HG02852 (cell line): Measurements from ENCODE around the gene STRADA.
"Not testable (repeated sequence)": the region's sequence is repeated elsewhere in the genome, so short reads cannot be mapped to it uniquely, and the experiment has no call there.

ENCODE experiments used
- ATAC-seq: cut with Tn5 transposase; IDR thresholded peaks from one replicate; pipeline ENCODE4 v1.9.1; 2021; ENCODE audit warnings: mild to moderate bottlenecking, moderate library complexity; ENCODE audit not compliant: unreplicated experiment

The STRADA gene

DNA sequence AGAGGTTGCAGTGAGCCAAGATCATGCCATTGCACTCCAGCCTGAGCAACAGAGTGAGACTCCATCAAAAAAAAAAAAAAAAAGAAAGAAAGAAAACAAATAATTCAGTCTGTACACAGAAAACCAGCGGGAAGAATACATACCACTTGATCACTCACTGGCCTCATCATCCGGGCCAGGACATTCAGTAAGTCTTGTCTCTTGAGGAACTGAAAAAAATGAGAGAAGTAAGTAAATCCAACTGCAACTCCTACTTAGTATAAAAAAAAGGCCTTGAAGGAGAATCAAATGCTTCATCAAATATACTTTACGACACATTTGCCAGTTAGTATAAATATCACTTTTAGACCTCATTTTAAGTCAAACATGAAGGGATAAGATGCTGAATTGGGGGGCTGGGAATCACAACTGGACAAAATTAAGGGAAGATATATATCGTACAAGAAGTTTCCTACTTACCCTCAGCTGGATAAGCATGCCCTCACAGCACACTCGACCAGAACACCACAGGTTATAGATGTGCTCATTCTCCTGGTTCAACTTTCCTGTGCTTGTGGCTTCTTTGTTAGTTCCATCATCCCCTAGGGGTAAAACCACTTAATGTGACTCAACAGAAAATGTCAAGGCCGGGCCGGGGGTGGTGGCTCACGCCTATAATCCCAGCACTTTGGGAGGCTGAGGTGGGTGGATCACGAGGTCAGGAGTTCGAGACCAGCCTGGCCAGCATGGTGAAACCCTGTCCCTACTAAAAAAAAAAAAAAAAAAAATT lies 19.4 kb upstream of the STRADA start:
- no peak for ATAC-seq

DNA sequence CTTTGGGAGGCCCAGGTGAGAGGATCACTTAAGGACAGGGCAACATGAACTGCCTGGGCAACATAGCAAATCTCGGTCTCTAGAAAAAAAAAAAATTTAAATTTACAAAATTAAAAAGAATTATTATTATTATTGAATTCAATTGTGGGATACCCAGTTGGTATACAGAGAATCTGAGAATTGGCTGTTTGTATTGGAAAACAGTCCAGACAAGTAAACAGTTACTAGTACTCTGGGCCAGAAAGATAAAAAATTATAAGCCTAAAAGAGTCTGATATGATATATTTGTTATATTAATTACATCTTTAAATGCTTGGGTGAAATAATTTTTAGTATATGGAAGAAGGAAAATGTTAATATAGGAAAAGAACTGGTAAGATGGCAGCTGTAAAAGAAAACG lies 16.8 kb upstream of the STRADA start:
- ATAC-seq: no peak

- no peak for ATAC-seq
Observed at GRCh38 chr17:63754046-63754445, 12.4 kb upstream of the STRADA start.

DNA sequence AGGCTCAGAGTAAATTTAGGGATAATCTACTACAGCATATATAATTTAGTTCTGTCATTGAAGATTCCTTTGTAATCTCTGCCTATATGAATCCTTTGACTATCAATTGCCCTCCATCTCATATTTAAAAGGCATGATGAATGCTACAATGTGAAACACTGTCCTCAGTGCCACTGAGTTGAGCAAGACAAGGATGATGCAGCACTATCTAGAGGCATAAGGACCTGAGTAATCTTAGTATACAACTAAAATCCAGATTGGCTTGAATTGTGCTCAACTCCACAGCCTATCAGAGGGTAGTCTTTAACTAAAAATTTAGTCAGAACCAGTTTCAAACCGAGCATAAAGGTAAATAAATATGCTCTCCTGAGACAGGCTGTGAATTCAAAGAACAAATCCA lies 11.6 kb upstream of the STRADA start:
- no peak for ATAC-seq

DNA sequence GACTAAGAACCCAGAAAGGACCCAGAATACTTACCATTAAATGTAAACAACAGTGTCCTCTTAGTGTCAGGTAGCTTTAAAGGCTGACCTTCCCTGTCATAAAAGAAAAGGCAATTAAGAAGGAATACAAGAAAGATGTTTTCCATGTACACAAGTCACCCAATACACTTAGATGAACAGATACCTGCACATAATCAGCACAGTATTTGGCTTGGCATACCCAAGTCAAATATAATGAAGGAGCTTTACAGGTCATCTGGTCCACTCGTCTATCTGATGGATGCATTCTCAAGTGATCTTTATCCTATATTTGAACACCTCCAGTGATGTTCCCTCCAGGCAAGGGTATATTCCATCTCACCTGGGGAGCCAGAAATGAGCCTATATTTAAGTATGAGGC lies 11.1 kb upstream of the STRADA start:
- ATAC-seq: no peak

- no peak for ATAC-seq
Observed at GRCh38 chr17:63751806-63752205, 10.2 kb upstream of the STRADA start.

- no peak for ATAC-seq
Observed at GRCh38 chr17:63741143-63741407, 524 bp downstream of the STRADA start.

- ATAC-seq: no peak
Observed at GRCh38 chr17:63740464-63741142, 996 bp downstream of the STRADA start.

- ATAC-seq: no peak
Observed at GRCh38 chr17:63735691-63736090, 5.9 kb downstream of the STRADA start.

DNA sequence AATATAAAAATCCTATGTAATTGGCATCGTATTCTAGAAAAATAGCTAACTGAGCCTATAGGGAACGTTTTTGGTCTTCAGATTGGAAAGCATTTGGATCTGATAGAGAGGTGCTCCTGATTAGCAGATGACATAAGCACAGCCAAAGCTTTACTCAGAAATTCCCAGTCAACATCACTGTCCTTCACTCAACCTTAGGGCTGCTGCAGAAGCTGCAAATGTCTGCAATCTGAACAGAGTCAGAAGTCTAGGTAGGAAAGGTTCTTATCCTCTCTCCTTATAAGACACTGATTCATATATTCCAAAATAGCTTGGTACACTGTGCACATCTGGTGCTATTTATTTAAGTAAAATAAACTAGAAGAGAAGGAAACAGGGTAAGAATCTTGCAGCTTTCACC lies 19.2 kb downstream of the STRADA start:
- ATAC-seq: no peak

GRCh38 chr17:63720194-63720593 lies 21.4 kb downstream of the STRADA start:
- ATAC-seq: not testable (repeated sequence)

GRCh38 chr17:63718988-63719387 lies 22.6 kb downstream of the STRADA start:
- ATAC-seq: no peak

- ATAC-seq: no peak
Observed at GRCh38 chr17:63716426-63716825, 25.2 kb downstream of the STRADA start.

- no peak for ATAC-seq
Observed at GRCh38 chr17:63714550-63715277, 26.9 kb downstream of the STRADA start.

- no peak for ATAC-seq
Observed at GRCh38 chr17:63709110-63709509, 32.5 kb downstream of the STRADA start.

DNA sequence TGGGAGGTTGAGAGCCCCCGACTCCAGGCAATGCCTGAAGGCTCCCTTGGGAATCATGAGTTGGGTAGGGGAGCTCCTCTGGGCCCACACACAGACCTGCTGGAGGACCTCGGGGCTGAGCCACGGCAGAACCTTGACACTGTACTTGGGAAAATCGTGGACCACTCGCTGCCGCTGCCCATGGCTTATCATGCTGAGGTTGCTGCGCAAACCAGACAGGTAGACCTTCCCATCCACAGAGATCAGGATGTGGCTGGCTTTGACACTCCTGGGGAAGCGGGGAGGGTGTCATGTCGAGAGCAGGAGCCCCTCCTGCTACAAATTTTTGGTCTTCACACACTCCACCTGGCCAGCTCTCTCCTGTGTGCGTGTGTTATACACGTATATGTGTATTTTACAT lies 34.4 kb downstream of the STRADA start:
- no peak for ATAC-seq

DNA sequence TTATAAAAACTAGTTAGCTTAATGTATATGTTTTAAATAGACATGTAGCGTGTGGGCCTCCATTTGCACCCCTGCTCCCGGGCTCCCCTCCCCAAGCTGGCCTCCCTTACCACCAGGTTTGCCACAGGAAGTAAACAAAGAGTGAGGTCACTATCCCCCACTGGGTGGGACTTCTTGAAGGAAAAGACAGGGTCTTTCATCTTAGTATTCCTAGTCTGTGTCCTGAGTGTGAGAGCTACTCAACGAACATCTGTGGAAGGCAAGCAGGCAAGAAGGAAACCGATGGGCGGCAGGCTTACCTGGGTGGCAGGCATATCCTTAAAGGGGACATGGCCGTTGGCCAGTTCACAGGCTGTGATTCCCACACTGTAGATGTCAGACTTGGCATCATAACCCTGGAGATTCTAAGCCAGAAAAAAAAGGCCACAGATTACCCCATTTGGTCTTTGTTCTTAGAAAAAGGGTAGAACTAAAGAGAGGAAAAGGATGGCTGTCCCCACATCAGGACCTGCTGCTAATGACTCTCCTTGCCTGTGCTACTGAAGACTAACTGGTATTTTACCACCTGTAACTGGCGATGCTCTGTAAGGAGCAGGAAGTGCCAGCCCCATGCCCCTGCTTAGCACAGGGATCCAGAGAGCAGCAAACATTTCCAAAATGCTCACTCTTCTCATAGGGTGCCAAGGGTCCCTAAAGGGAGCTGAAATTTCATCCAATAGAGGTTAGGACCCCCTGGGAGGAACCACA lies 35.1 kb downstream of the STRADA start:
- ATAC-seq: no peak

DNA sequence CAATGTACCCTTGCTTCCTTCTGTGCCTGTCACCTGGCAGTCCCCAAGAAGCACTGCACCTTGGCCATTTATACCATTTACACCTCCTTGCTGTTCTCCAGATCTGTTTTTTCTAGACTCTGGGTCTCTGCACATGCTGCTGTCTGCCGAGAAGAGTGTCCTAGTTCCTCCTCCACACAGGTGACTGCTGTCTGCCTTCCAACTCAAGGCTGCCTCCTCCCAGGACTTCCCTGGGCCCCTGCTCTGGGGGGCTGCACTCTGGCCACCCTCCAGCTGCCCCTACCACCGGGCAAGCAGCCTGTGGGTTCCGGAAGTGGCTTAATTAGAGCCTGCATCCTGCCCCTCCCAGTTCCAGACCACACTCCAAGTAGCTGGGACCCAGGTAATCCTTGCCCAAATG lies 35.9 kb downstream of the STRADA start:
- no peak for ATAC-seq

GRCh38 chr17:63704836-63705235 lies 36.8 kb downstream of the STRADA start:
- no peak for ATAC-seq

DNA sequence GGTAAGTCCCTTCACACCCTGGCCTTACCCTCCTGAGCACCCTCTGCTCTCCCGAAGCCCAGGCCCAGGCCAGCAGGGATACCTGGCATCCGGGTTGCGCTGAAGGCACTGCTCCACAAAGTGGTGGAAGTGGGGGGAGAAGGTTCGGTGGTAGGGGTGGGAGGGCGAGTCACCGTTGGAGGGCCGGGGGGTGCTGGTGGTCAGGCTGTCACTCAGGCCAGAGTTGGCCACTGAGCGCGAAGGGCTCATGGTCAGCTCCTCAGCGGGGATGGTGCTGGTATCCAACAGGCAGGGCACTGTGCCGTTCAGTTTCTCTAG lies 37.4 kb downstream of the STRADA start:
- no peak for ATAC-seq

- ATAC-seq: no peak
Observed at GRCh38 chr17:63703556-63704258, 37.9 kb downstream of the STRADA start.
